ENCODE data around the gene FEZF1.

DNA sequence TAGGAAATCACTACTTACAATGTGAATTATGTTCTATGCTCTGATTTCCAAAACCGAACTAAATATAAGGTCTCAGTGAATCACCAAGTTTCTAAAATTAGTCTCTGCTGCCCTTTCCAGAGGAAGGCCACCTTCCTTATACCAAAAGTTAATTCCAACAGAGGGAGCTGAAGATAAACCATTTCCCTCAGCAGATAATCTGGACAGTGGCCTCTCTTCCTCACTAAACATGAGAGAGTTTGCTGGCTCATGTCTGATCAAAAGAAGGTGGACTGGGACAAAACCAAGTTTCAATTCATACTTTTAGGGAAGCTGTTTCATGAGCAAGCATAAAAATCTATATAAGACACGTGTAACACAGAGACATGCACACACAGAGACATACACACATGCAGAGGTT is 6.4 kb downstream of the FEZF1 start:
- TF ChIP-seq, protein P1, sequence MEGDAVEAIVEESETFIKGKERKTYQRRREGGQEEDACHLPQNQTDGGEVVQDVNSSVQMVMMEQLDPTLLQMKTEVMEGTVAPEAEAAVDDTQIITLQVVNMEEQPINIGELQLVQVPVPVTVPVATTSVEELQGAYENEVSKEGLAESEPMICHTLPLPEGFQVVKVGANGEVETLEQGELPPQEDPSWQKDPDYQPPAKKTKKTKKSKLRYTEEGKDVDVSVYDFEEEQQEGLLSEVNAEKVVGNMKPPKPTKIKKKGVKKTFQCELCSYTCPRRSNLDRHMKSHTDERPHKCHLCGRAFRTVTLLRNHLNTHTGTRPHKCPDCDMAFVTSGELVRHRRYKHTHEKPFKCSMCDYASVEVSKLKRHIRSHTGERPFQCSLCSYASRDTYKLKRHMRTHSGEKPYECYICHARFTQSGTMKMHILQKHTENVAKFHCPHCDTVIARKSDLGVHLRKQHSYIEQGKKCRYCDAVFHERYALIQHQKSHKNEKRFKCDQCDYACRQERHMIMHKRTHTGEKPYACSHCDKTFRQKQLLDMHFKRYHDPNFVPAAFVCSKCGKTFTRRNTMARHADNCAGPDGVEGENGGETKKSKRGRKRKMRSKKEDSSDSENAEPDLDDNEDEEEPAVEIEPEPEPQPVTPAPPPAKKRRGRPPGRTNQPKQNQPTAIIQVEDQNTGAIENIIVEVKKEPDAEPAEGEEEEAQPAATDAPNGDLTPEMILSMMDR (IDR thresholded peaks at IDR 0.05) = no peak
- TF ChIP-seq POLR2A (IDR thresholded peaks at IDR 0.05) = no peak
